ENCODE measurements around the gene SNHG17.
"Not testable (repeated sequence)": the region's sequence is repeated elsewhere in the genome, so short reads cannot be mapped to it uniquely, and the experiment has no call there.

SNHG17 gene

DNA sequence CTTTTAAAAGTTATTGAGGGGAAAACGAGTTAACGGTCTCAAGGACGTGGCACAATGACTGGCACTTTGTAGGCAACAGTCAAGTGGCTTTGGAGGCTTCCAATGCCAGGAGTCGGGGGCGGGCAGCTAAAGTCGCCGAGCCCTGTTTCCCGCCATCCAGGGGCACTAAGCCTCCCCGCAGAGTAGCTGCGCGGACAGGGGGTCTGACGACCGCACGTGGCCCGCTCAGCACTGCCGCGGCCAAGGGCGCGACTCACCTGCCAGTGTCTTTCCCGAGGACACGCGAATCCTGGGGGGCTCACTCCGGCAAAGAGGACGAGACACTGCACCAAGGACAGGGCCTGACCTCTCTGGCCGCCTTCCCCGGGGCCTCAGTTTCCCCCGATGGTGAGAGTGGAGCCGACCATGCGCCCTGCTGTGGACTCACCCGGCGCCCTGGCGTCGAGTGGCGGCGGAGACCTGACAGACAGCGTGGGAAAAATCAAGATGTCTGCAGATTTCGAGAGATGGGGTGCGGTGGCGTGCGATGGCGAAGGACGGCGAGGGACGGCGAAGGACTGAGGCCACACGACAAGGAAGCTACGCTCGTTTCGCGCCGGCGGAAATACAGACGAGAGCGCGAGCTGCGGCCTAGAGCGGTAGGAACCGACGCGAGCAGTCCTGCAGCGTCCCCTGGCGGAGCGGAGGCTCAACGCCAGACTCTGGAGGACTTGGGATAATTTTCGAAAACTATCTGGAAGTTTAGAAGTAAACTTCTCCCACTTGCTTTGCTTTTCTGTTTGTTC, at the start of gene SNHG17:
Gene SNHG17 (minus strand): TSS at position 559 of the 785 bp plus-strand sequence.
- peak; percentile 87 for DNase-seq

DNA sequence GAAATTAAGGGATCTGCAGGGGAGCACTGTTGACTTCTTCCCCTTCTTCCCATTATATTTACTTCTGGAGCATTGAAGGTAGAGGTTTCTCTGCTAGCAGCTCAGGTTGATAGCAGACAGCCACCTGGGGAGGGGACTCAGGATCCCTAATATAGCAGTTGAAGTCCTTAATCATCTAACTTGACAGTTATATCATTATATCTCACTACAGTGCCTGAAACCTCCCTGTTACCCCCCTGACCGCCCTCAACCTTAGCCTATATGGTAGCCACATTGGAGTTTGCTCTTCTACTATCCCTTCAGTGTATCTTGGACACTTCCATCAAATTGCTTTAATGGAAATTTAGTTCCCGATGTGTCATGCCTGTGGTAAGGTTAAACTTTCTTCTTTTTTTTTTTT, 44.5 kb upstream of the SNHG17 start:
- DNase-seq: no peak

DNA sequence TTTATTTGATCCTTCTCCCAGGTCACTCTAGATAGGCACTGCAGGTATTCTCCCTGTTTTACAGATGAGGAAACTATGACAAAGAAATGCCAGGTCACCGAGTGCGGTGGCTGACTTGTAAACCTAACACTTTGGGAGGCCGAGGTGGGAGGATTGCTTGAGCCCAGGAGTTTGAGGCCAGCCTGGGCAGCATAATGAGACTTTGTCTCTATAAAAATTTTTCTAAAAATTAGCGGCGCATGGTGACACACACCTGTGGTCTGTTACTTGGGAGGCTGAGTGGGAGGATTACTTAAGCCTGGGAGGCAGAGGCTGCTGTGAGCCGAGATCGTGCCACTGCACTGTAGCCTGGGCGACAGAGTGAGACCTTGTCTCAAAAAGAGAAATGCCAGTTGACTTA, 42.6 kb upstream of the SNHG17 start:
- no peak for DNase-seq

DNA sequence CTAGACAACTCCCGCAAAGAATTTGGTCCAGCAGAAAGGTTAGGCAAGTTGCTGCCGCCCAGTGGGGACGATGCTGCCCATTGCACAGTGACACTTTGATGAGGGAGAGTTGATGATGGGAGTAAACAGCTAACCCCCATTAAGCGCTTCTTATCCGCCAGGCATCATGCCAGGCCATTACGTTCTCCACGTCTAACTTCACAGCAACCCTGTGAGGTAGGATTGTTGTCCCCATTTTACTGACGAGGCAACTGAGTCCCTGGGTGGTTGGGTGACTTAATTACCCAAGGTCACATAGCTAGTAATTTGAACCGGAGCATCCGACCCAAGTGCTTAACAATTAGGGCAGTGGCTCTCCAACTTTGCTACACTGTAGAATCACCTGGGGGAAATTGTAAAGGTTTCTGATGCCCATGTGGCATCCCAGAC, 38.3 kb upstream of the SNHG17 start:
- DNase-seq: no peak

DNA sequence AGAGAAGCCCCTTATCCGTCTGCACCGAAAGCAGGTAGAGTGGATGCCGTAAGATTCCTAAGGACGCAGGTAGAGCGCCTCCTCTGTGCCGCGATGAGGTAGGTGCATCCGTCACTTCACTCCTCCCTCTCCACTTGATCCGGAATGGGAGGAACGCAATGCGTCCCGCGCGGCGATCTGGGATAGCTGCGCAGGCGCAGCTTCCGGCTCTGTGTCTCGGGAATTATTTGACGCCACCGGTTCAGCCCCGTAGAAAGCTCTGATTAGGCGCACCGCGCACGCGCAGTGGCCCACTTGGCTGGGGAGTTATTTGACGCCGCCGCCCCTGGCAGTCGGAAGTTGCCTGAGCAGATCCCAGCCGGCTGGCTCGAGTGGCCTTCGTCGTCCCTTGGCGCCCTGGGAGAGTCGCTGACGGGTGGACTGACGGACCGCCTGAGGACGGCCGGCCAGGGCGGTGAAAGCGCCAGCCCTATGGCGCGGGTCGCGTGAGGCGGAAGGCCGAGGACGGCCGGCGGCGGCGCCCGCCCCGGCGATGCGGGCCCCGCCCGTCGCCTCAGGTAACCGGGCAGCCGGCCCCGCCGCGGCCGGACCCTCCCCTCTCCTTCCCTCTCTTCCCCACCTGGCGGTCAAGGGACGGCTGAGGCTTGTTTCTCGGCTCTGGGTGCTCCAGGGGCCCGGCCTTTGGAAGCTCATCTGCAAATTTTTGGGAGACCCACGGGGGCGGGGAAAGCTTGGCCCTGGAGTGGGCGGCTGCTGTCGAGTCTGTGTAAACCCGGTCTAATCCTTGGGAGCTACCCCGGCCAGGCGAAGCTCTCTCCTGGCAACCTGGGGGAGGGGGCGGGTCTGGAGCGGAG, 37.6 kb upstream of the SNHG17 start, which contains the start of gene RALGAPB:
Gene RALGAPB (plus strand): TSS at position 331 of the 854 bp plus-strand sequence. CDS start 15,590 bp downstream, outside the sequence.
- DNase-seq: peak; percentile 98

DNA sequence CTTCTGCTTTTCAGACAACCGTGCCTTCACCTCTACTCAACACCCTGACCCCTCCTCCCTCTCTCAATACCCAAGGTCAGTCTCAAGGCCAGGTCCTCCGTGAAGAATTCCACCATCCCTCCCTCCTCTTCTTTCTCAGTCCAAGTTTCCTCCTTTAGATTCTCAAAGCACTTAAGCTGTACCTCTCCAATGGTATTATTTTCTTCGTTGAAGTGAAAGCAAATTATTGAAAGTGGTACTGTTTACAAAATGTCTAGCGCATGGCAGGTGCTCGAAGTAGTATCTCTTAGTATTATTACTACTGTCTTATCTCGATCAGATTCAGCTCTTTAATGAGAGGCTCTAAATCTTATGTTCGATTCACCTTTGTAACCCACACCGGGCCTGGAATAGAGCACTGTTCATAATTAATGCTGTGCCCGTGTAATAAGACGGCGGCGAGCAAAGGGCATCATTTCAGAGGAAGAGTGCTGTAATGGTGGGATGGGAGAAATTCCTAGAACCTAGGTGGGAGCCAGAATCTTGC, 36.9 kb upstream of the SNHG17 start:
- no peak for DNase-seq

DNA sequence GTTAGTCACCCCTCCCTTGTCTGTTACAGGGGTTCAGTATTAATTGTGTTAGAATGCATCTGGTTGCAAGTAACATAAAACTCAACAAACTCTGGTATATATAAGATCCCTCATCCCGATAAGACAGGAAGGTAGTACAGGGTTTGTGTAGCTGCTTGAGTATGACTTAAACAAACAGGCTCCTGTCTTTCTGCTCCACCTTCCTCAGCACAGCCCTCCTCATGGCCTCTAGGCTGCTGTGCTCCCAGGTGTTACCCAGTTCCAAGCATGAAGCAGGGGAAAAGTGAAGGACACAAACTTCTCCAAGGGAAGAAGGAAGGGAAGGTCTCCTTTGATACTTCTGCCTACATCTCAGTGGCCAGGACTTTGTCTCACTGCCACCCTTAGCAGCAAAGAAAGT, 36.1 kb upstream of the SNHG17 start:
- no peak for DNase-seq

DNA sequence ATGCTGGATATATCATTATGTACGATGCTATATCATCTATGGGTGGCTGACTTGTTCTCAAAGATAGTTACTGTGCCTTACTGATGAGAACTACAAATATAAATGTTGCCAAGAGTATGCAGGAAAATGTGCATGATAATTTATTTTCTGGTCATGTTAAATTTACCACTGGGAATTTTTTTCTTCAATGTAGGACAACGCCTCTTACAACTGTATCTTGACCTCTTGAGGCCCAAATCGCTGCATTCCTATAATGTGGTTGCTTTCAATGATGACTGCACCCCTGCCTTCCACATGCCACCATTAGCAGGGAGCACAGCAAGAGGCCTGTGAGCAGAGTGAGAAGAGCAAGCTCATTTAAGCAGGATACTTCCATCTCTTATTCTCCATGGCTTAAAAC, 31.9 kb upstream of the SNHG17 start:
- DNase-seq: no peak

DNA sequence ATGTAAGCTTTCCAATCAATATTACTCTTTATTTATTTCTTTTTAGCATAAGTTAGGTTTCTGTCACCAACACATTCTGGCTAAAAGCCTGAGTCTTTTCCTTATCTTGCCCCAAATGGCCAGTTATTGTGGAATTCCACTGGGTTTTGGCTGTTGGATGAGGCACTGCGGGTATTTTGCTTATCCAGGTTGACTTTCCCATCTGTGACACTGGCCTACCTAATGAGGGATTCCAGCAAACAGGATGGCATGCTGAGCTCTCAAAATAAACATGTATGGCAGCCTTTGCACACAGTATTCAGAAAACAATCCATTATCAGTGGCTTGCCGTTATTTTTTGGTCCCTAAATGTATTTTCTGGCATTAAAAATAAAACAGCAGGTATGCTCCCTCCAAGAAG, 31.0 kb upstream of the SNHG17 start:
- DNase-seq: no peak

DNA sequence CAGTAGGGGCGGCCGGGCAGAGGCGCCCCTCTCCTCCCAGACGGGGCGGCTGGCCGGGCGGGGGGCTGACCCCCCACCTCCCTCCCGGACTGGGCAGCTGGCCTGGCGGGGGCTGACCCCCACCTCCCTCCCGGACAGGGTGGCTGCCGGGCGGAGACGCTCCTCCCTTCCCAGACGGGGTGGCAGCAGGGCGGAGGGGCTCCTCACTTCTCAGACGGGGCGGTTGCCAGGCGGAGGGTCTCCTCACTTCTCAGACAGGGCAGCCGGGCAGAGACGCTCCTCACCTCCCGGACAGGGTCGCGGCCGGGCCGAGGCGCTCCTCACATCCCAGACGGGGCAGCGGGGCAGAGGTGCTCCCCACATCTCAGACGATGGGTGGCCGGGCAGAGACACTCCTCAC, 26.4 kb upstream of the SNHG17 start:
- DNase-seq: not testable (repeated sequence)

DNA sequence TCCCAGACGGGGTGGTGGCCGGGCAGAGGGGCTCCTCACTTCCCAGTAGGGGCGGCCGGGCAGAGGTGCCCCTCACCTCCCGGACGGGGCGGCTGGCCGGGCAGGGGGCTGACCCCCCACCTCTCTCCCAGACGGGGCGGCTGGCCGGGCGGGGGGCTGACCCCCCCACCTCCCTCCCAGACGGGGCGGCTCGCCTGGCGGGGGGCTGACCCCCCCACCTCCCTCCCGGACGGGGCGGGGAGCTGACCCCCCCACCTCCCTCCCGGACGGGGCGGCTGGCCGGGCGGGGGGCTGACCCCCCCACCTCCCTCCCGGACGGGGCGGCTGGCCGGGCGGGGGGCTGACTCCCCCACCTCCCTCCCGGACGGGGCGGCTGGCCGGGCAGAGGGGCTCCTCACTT, 26.0 kb upstream of the SNHG17 start:
- DNase-seq: not testable (repeated sequence)

DNA sequence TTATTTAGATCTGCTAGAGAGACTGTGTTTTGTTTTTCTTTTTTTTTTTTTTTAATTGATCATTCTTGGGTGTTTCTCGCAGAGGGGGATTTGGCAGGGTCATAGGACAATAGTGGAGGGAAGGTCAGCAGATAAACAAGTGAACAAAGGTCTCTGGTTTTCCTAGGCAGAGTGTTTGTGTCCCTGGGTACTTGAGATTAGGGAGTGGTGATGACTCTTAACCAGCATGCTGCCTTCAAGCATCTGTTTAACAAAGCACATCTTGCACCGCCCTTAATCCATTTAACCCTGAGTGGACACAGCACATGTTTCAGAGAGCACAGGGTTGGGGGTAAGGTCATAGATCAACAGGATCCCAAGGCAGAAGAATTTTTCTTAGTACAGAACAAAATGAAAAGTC, 25.5 kb upstream of the SNHG17 start:
- not testable (repeated sequence) for DNase-seq

DNA sequence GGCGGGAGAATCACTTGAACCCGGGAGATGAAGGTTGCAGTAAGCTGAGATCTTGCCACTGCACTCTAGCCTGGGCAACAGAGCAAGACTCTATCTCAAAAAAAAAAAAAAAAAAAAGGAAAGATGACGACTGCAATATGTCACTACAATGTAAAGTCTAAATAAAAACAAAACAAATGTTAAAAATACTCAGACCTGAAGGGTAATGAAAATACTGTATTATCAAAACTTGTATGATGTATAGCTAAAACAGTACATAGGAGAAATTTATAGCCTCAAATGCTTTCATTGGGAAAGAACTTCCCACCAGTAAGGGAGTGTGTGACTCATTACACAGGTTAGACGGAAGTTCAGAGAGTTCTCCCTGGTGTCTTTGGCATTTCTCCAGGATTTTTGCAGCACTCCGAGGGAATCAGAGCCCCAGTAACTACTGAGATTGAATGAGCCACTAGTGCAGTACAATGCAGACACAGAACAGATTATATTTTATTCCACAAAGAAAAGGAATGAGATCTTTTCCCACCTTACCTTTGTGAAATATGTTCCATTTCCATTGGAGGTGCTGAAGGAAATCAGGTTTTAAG, 25.0 kb upstream of the SNHG17 start:
- DNase-seq: no peak

DNA sequence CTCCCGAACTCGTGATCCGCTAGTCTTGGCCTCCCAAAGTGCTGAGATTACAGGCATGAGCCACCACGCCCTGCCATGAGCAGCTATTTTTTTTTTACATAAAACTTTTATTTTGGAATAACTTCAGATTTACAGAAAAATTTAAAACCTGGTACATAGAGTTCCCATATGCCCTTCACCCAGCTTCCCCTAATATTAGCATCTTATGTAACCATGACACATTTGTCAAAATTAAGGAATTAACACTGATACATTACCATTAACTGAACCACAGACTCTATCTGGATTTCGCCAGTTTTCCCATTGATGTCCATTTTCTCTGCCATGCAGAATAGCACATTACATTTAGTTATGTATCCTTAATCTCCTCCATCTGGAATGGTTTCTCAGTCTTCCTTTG, 23.2 kb upstream of the SNHG17 start:
- no peak for DNase-seq

DNA sequence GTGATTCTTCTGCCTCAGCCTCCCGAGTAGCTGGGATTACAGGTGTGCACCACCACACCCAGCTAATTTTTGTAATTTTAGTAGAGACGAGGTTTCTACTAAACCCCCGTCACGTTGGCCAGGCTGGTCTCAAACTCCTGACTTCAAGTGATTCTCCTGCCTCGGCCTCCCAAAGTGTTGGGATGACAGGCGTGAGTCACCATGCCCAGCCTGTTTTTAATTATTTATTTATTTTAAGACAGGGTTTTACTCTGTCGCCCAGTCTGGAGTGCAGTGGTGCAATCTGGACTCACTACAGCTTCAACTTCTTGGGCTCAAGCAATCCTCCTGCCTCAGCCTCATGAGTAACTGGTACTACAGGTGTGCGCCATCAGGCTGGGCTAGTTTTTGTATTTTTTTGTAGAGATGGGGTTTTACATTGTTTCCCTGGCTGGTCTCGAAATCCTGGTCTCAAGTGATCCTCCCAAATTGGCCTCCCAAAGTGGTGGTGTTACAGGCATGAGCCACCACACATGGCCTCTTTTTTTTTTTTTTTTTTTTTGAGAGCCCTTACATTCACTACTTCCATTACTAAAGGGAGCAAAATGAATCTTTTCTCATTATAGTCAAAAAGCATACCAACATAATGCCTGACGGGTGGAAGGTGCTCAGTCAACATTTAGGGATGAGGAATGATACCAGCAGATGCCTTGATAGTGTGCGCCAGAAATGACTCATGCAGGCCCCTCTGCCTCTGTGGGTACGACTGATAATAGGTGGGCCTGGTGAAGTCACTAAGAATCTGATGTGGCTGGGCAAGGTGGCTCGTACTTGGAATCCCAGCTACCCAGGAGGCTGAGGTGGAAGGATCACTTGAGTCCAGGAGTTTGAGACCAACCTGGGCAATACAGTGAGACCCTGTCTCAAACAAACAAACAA, 19.7 kb upstream of the SNHG17 start:
- no peak for DNase-seq

DNA sequence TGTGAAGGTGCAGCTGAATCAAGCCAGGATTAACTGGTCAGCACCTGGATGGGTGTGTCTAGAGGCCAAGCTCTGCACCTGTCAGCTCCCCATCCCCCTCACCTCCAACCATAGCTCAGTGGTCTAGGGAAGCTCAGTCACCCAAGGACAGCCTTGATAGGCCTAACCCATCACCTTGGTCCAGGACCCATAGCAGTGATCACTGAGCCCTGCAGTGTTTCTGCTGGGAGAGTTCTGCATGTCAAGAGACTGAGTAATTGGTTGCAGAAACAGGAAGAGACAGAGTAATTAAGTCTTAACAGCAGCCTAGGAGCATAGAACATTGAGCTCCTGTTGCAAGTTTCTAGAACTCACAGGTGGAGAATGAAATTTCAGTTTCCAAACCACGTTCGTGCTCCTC, 18.8 kb upstream of the SNHG17 start:
- DNase-seq: no peak

DNA sequence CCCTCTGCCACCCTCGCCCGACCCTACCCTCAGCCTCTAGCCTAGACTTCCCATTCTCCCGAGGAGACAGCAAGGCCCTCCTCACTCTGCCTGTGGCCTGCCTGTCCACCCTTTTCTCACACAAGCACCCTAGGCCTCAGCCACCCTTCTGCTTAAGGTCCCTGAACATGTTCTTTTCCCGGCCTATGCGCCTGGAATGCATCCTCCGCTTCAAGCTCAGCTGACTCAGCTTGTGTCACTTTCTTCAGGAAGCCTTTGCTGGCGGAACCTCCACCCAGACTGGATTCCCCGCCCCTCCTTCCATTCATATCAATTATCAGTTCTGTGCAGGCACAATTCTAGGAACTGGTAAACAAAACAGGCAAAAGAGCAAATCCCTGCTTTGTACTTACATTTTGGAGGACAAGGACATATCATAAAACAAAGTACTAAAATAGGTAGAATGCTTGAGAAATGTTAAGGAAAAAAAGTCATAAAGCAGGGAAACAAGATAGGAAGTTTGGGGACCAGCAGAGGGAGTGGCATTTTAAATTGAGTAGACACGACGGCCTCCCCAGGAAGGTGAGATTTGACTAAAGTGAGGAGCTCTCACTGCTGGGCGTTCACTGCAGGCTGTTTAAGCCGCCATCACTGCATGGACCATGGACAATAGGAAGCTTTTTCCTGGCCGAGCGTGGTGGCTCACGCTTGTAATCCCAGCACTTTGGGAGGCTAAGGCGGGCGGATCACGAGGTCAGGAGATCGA, 17.9 kb upstream of the SNHG17 start:
- no peak for DNase-seq

DNA sequence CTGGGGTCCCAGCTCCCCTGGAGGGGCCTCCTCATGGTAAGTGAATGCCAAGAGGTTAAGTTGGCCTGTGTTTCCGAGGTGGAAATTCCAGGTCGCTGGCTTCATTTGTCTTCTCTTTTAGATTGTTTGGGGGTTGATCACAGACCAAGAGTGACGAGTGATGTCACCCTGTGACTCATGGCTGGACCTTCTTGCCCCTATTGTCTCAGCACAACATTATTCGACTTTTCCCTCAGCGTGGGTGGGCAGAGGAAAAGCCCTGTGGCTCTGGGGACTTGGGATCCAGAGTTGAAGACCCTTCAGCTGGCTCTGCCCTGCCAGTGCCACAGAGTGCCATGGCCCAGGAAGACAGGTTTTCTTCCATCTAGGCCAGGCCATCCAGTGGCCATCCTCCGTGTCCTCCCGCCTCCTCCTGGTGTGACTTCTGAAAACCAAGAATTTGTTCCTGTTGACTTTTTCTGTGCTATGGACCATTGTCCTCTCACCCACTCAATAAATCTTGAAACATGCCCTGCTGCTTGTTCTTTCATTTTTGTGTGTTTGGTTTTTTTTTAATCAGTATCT, 15.4 kb upstream of the SNHG17 start:
- no peak for DNase-seq

DNA sequence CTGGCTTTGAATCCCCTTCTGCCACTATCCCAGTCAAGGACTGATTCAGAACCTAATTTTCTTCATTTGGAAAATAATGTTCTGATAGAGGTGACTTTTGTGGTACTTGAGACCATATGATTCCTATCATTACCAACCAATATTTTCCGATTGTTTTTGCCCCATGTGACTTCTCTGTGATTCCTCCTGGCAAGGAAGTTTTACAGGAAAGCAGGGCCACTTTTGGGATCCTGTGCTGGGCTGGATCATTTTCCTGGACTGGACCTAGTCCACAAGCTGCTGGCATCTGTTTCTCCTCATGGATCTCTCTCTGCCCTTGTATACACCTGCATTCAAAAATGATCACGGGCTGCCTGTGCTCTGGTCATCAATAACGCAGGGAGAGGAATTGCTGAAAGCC, 13.9 kb upstream of the SNHG17 start:
- DNase-seq: no peak

DNA sequence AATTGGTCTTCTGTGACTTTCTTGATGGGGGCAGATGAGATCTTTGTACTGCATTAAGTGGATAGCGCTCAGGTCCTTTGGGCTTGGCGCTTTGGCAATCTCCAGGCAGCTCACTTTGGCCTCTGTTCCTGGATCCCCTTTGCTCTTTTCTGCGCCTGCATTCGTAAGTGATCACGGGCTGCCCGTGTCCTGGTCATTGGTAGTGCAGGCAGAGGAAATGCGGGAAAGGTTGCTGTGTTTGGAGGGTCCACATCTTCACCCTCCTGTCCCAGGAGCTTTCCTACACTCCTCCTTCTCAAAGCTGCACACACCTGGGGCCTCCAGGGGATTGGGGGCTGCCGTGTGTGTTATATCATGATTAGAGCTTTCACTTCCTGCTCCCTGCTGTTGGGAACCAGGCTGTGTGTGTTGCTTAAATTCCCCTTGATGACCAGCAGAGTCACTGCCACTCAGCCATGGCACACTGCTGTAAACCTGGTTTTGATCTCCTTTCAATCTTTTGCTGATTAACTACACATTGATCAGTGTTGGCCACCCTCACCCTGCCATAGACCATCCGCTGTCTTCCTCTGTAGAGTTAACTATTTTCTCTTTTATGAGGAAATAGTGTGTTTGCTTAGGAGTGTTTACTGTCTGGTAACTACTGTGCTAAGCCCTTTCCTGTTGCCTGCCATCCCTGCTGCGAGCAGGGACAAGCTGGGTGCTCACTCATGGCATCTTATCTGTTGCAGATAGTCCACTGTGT, 13.0 kb upstream of the SNHG17 start:
- no peak for DNase-seq
